HK-2 (cell line): Measurements from ENCODE around the gene SDC3.
"Not testable (repeated sequence)": the region's sequence is repeated elsewhere in the genome, so short reads cannot be mapped to it uniquely, and the experiment has no call there.

Experiments used
- DNase-seq: peaks from one replicate; pipeline ENCODE4 v3.0.0-alpha.2; 2018; ENCODE audit not compliant: unreplicated experiment

The SDC3 gene

GRCh38 chr1:30875197-30875596, 33.4 kb downstream of the SDC3 start:
- no peak for DNase-seq

DNA sequence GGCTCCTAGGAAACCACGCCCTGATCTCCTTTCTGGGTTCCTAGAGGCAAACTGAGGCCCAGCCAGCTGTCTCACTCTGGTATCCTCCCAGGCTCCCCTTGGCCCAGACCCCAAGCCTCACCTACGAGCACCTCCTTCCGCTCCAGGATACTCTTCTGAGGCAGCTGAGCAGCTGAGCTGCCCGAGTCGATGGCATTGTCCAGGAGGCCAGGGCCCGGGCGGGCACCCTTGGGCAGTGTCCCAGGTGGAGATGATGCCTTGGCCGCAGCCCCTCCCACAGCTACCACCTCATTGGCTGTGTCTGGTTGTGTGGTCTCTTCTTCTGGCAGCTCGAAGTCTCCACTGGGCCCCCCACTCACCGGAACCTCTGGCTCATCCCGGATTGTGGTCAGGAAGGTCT, 34.4 kb downstream of the SDC3 start:
- no peak for DNase-seq

GRCh38 chr1:30872948-30873263, 35.7 kb downstream of the SDC3 start:
- peak; percentile 29 for DNase-seq

- no peak for DNase-seq
Observed at GRCh38 chr1:30872033-30872947, 36.3 kb downstream of the SDC3 start.

- DNase-seq = no peak
Observed at GRCh38 chr1:30871276-30871871, 37.2 kb downstream of the SDC3 start.

DNA sequence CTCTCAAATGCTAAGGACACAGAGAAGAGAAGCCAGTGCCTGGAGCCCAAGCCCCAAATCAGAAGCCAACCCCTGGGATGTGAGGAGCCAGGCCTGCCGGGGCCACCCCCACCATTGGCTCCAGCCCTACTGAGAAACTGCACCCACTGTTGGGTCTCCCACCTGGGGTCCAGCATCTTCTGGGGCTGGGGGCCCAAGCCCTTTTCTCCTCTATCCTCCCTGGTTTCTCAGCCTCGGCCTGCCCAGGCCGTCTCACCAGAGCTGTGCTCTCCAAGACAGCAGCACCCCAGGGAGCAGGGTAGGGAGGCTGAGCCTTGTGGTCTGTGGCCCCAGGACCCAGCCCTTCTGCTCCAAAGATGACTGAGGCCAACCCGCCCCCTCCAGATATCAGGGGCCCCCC, 37.9 kb downstream of the SDC3 start:
- no peak for DNase-seq

- no peak for DNase-seq
Observed at GRCh38 chr1:30870035-30870434, 38.5 kb downstream of the SDC3 start.

- no peak for DNase-seq
Observed at GRCh38 chr1:30868833-30869435, 39.6 kb downstream of the SDC3 start.

DNA sequence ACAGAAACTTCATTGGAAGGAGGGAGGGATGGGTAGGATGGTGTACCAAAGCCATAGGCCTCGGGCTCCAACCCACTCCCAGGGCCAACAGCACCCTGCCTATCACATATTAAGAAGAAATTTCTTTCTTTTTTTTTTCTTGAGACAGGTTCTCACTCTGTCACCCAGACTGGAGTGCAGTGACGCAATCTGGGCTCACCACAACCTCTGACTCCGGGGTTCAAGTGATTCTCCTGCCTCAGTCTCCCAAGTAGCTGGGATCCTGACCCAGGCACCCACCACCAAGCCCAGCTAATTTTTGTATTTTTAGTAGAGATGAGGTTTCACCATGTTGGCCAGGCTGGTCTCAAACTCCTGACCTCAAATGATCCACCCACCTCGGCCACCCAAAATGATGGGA, 40.5 kb downstream of the SDC3 start:
- not testable (repeated sequence) for DNase-seq

DNA sequence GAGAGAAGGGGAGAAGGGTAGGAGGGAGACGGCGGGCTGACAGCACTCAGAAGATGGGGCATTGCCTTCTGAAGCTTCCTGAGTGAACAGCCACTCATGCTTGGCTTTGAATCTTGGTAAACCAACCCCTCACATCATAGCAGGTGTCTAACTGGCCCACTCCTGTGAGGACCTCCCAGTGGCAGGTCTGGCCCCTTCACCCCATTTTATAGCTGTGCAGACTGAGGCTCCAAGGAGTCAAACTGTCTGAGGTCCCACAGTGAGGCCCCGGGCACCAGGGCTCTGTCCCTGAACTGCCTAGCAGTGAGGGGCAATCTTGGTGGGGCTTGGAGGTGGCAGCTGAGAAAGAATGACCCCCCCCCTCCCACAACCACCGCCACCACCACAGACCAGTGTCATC, 41.0 kb downstream of the SDC3 start:
- no peak for DNase-seq

- DNase-seq = no peak
Observed at GRCh38 chr1:30866594-30866993, 42.0 kb downstream of the SDC3 start.

DNA sequence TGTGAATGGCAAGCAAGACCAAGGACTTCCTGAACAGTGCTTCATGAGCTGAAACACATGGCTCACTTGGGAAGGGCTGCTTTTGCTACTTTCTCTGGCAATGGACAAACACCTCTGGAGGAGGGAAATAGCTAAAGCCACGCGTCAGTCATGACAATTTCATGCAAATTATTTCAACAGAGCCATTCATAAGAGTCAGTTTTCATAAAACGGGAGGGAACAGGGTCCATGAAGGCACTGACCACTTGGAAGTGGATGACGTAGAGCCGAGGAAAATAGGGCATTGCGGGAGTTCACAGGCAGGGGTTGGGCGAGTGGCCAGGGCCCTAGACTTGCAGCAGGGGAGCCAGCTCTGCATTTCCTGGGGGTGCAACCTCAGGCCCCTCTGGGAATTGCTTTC, 43.9 kb downstream of the SDC3 start:
- no peak for DNase-seq

DNA sequence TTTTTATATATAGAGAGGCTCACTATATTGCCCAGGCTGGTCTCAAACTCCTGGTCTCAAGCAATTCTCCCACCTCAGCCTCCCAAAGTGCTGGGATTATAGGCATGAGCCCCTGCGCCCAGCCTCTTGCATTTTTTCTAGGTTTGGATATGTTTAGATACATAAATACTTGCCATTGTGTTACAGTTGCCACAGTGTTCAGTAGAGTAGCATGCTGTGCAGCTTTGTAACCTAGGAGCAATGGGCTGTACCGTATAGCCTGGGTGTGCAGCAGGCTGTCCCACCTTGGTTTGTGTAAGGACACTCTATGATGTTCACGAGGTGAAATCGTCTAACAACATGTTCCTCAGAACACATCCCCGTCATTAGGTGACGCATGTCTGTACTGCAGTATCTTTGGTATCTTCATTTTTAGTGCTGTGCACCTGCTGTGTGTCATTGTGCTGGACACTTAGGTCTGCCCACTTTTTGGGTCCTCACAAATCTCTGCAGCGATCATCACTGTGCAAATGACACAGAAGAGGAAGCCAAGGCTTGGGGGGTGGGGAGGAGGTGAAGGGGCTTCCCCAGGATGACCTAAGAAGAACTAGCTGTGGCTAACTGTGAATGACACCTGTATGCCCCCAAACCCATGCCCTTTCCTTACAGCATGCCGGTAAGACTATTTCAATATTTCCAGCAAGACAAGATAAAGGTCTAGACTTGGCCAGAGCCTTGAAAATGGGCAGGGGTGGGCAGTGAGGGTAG, 44.5 kb downstream of the SDC3 start:
- no peak for DNase-seq

GRCh38 chr1:30860320-30860652, 48.3 kb downstream of the SDC3 start:
- DNase-seq = no peak

DNA sequence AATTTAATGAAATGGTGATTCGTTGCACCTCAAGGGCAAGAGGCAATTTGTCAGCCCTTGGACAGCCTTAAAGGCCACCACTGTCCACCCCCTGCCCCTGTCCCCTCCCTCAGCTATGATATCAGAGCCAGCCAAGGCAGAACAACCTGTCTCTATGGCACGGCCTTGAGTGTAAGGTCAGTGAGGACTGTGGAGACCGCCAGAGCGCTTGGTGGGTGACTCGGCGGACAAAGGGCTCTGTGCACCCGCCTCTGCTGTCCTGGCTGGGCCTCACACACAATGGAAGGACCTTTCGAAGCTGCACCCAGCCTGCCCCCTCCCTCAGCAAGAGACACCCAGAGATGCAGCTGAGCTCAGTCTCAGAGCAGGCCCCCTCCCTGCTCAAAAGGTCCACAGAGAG, 50.6 kb downstream of the SDC3 start:
- DNase-seq = no peak

DNA sequence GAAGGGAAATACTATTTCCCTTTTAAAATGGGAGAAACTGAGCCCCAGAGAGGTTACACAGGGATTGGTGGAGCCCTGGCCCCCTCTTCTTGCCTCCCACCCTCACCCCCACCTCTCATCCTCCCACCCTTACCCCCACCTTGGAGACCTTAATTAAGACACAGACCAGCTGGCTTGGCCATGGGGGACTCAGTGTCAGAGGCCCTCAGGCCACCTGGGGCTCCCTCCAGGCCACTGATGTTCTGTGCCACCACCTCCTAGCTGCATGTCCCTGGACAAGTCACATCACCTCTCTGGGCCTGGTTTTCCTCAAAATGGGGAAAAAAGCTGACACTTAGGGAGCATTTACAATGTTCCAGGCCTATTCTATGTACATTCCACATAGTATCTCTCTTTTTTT, 51.5 kb downstream of the SDC3 start:
- DNase-seq = no peak

DNA sequence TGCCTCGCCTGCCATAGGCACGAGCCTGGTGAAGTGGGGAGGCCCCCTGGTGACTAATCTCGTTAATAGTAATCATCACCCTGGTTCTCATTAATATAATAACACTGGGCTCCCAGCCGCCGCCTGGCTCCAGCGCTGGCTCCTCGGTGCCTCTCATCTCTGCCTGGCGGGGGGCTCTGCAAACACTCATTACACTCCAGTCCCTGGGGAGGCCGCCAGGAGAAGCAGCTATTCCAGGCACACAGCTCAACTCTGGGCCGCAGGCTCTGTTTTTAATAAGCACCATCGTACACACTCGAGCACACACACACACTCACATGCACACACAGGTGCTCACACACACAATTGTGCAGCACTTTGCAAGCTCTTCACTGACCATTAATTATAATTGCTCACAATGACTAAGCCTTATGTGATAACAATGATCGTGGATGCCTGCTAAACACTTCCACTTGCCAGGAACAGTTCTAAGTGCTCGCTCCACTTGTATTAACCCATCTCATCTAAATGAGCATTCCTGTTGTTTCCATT, 52.2 kb downstream of the SDC3 start:
- no peak for DNase-seq

- DNase-seq = no peak
Observed at GRCh38 chr1:30855686-30856259, 52.8 kb downstream of the SDC3 start.

GRCh38 chr1:30853350-30853749, 55.2 kb downstream of the SDC3 start:
- no peak for DNase-seq

DNA sequence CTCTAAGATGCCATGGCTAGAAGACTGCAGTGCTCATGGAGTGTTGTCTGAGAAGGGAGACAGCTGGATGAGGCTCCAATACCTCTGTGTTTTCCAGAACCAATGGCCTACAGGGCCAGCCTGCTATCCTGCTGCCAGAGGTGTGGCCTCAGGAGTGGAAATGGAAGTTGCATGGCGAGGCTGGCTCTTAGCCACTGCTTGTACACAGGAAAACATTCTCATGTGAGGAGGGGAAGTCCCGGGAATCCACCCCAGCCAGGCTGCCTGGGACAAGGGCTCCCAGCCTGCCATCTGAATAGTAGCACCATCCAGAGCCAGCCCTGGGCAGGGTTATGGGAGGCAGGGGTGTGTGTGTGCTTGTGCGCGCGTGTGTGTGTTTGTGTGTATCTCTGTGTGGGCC, 56.5 kb downstream of the SDC3 start:
- DNase-seq = peak; percentile 57

- no peak for DNase-seq
Observed at GRCh38 chr1:30851286-30851685, 57.3 kb downstream of the SDC3 start.

DNA sequence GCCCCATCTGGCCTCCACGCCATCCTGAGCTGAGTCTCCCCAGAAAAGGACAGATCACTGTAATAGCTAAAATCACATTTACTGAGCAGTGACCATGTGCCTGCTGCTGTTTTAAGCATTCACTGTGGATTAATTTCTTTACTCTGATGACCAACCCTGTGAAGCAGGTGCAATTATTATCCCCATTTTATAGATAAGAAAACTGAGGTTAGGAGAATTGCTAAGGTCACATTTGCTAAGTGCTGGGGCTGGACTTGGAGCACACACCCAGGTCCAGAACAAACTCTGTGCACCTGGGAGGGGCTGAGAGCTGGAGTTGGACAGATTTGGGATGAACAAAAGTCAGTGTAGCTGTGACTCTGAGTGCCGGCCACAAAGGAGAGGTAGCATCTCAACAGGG, 58.0 kb downstream of the SDC3 start:
- no peak for DNase-seq
